IPS-20b (cell line): ENCODE results near the gene CTDP1.

ENCODE experiments used
- H3K27ac ChIP-seq: one replicate; pipeline ENCODE4 v1.5.1; 2013; ENCODE audit warnings: low read length
- H3K27me3 ChIP-seq: 2 replicates; pipeline ENCODE4 v1.6.1; 2013; ENCODE audit warnings: mild to moderate bottlenecking, low read length, inconsistent platforms; ENCODE audit not compliant: insufficient read depth
- H3K36me3 ChIP-seq: 2 replicates; pipeline ENCODE4 v1.6.1; 2013; ENCODE audit warnings: low read depth, mild to moderate bottlenecking, inconsistent platforms, low read length, moderate library complexity; ENCODE audit not compliant: insufficient read depth
- H3K4me1 ChIP-seq: 2 replicates; pipeline ENCODE4 v1.6.1; 2013; ENCODE audit warnings: mild to moderate bottlenecking, control low read depth, inconsistent platforms, low read length, moderate library complexity; ENCODE audit not compliant: insufficient read depth
- H3K4me3 ChIP-seq: 2 replicates; pipeline ENCODE4 v1.5.1; 2013; ENCODE audit warnings: mild to moderate bottlenecking, low read length, inconsistent platforms
- H3K9ac ChIP-seq: 2 replicates; pipeline ENCODE4 v1.6.1; 2013; ENCODE audit warnings: low read depth, mild to moderate bottlenecking, inconsistent platforms, low read length, moderate library complexity
- H3K9me3 ChIP-seq: 2 replicates; pipeline ENCODE4 v1.6.1; 2013; ENCODE audit warnings: mild to moderate bottlenecking, low read depth, low read length, inconsistent platforms; ENCODE audit not compliant: insufficient read depth

Gene CTDP1

GRCh38 chr18:79801641-79802040 lies 122.0 kb downstream of the CTDP1 start:
- peaks cover 3% of the 10 kb centered on the region; the same call in 1 of the 2 replicates for H3K4me1 ChIP-seq
- H3K27me3 ChIP-seq = peaks cover 44% of the 10 kb centered on the region
- no peak overlapping the region for H3K27ac ChIP-seq

DNA sequence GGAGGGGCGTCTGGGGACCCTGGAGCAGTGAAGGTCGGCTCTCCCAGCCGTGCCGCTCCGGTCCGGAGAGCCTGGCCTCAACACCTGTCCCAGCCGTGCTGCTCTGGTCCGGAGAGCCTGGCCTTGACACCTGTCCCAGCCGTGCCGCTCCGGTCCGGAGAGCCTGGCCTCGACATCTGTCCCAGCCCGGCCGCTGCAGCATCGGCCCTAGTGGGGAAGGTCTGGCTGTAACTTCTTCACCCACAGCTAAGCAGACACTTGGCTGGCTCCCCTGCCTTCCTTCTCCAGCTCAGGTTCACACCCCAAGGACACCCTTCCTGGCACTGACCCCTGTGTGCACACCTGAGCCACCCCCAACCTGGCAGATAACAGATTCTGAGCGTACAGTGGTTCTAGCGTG lies 122.7 kb downstream of the CTDP1 start:
- Histone ChIP-seq H3K9ac (no peak overlapping the region), H3K9me3 (no peaks in the 10 kb centered on the region), H3K27me3 (peaks cover 37% of the 10 kb centered on the region), H3K4me3 (no peak overlapping the region), H3K4me1 (peaks cover 3% of the 10 kb centered on the region; the same call in 1 of the 2 replicates), H3K36me3 (no peaks in the 10 kb centered on the region), H3K27ac (no peak overlapping the region)

More at GRCh38 chr18:79801641-79802040, 122.0 kb downstream of the CTDP1 start:
- Histone ChIP-seq H3K4me3 (no peak overlapping the region), H3K36me3 (no peaks in the 10 kb centered on the region), H3K9ac (no peak overlapping the region), H3K9me3 (no peaks in the 10 kb centered on the region)

DNA sequence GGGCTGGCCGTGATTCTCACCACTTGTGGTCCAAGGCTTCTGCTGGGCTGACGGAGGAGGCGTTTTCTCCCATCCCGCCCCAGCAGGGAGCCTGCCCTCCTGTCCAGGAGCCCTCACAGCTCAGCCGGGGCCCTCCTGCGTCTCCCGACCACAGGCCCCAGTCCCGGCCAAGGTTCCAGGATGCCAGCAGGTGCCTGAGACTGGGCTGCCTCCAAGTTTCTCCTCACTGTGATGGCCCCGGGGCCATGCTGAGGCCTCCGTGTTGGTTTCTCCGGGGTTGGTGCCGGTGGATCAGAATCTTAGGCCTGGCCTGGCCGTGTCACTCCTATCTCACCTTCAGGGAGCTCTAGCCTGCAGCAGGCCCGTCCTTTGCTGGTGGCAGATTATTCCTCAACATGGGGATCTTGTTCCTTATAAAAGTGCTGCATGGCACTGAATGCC lies 124.0 kb downstream of the CTDP1 start:
- H3K27me3 ChIP-seq = peaks cover 26% of the 10 kb centered on the region
- H3K4me3 ChIP-seq = no peak overlapping the region
- no peak overlapping the region for H3K27ac ChIP-seq
- H3K4me1 ChIP-seq = peaks cover 3% of the 10 kb centered on the region; the same call in 1 of the 2 replicates
- H3K36me3 ChIP-seq = no peaks in the 10 kb centered on the region
- H3K9me3 ChIP-seq = no peaks in the 10 kb centered on the region
- no peak overlapping the region for H3K9ac ChIP-seq
